K562 (cell line): Measurements from ENCODE around the gene RBP3. TPM values are rescaled to one million over a fixed set of nuclear protein-coding genes. Genes with fewer than 3 reads are reported as not detected.
A peak's percentile ranks its signal among the peaks of the same experiment; 100 is the strongest.

Experiments
- ATAC-seq: fragments of 200-7000 bp; cut with Tn5 transposase; 3 replicates; pipeline ENCODE4 v1.9.1; 2020; ENCODE audit warnings: moderate library complexity
- BruUV-seq: library from RNA; stranded (reverse); fragments of 400-500 nt; replicated peaks from 2 replicates; lab custom pipeline; 2021; lab: Mats Ljungman, UMichigan
- CTCF ChIA-PET: fragments of 300-600 bp; formaldehyde crosslinking; extraction: SDS; loops from one replicate; lab custom pipeline; 2021; ENCODE audit warnings: low intra/inter-chr PET ratio; lab: Yijun Ruan, JAX
- POLR2A ChIA-PET: fragments of 300-600, 350-650 bp; sonication (Branson Sonifier 250); formaldehyde crosslinking; extraction: SDS; loops from one replicate; lab custom pipeline; 2021; ENCODE audit warnings: antibody characterized with exemption, inconsistent platforms; lab: Yijun Ruan, JAX
- DNase-seq, 4 experiments: peaks; one replicate each; pipeline versions ENCODE4 v3.0.0 to v3.0.0-alpha.2; 2011 to 2018; ENCODE audit warnings: low spot score in 3 of 4, mixed read lengths in 3 of 4; ENCODE audit errors: extremely low read depth in 1 of 4
- FAIRE-seq: peaks from 2 replicates; lab custom pipeline; 2011; peaks lifted over from hg19 to GRCh38; lab: Jason Lieb, UNC
- H2AFZ ChIP-seq: 2 replicates; pipeline ENCODE4 v1.6.0; 2011; ENCODE audit warnings: low read depth, low read length, control low read depth, inconsistent platforms
- H3K27ac ChIP-seq: fragments of 200-600 bp; 3 replicates; pipeline ENCODE4 v1.8.0; 2011; ENCODE audit warnings: low read depth, mild to moderate bottlenecking, control low read depth, inconsistent platforms, low read length, moderate library complexity, mixed read lengths; ENCODE audit errors: extremely low read depth
- H3K27me3 ChIP-seq, 2 experiments: fragments of 300-600 bp in 1 of 2; 2 replicates in 1 of 2; 3 replicates in 1 of 2; pipeline versions ENCODE4 v1.6.0 to v1.8.0; 2011; ENCODE audit warnings: inconsistent platforms in 2 of 2, low read length in 2 of 2, mild to moderate bottlenecking in 1 of 2, mixed read lengths in 1 of 2, moderate library complexity in 1 of 2; ENCODE audit not compliant: control insufficient read depth in 2 of 2, insufficient read depth in 2 of 2
- H3K36me3 ChIP-seq: fragments of 300-600 bp; 3 replicates; pipeline ENCODE4 v1.8.0; 2011; ENCODE audit warnings: mild to moderate bottlenecking, low read length, inconsistent platforms; ENCODE audit not compliant: control insufficient read depth, insufficient read depth
- H3K4me1 ChIP-seq, 2 experiments: fragments of 200-600 bp in 1 of 2; replicated peaks in 1 of 2; 2 replicates in 1 of 2; 3 replicates in 1 of 2; pipeline versions ENCODE4 v1.5.1 to v1.8.0; 2011; ENCODE audit warnings: inconsistent platforms in 2 of 2, low read length in 2 of 2, mild to moderate bottlenecking in 1 of 2, mixed read lengths in 1 of 2, moderate library complexity in 1 of 2; ENCODE audit not compliant: control insufficient read depth in 2 of 2, insufficient read depth in 2 of 2
- H3K4me2 ChIP-seq: 2 replicates; pipeline ENCODE4 v1.6.1; 2011; ENCODE audit warnings: low read length, control low read depth, inconsistent platforms, mixed read lengths; ENCODE audit not compliant: insufficient read depth
- H3K4me3 ChIP-seq: fragments of 200-600 bp; sonication (generic), shearing (Covaris generic); 2 replicates; pipeline ENCODE4 v1.5.1; 2016; ENCODE audit warnings: control low read depth, inconsistent platforms
- H3K79me2 ChIP-seq: fragments of 200-600 bp; 3 replicates; pipeline ENCODE4 v1.8.0; 2011; ENCODE audit warnings: low read length, inconsistent platforms; ENCODE audit not compliant: control insufficient read depth, insufficient read depth
- H3K9ac ChIP-seq, 2 experiments: 2 replicates each; pipeline versions ENCODE4 v1.6.0 to v1.6.1; 2011; ENCODE audit warnings: low read depth in 2 of 2, low read length in 2 of 2, control low read depth in 1 of 2, inconsistent platforms in 1 of 2, mild to moderate bottlenecking in 1 of 2, mixed read lengths in 1 of 2; ENCODE audit not compliant: insufficient read depth in 1 of 2
- H3K9me1 ChIP-seq: one replicate; pipeline ENCODE4 v1.6.0; 2011; ENCODE audit warnings: inconsistent platforms, mild to moderate bottlenecking, low read length, moderate library complexity; ENCODE audit not compliant: control insufficient read depth, insufficient read depth
- H3K9me3 ChIP-seq: replicated peaks from 2 replicates; pipeline ENCODE4 v1.5.1; 2011; ENCODE audit warnings: low read depth, low read length, inconsistent platforms; ENCODE audit not compliant: control insufficient read depth, insufficient read depth
- H4K20me1 ChIP-seq: replicated peaks from 2 replicates; pipeline ENCODE4 v1.6.1; 2011; ENCODE audit warnings: low read length, inconsistent platforms, mixed read lengths; ENCODE audit not compliant: control insufficient read depth, insufficient read depth
- GTF2A2 ChIP-seq: IDR thresholded peaks from 2 replicates; pipeline ENCODE4 v1.6.1; 2016; ENCODE audit warnings: mild to moderate bottlenecking, missing genetic modification characterization, missing compliant biosample characterization
- GTF2F1 ChIP-seq: IDR thresholded peaks from 2 replicates; pipeline ENCODE4 v1.6.1; 2011; ENCODE audit warnings: low read depth, low read length, improper control_type of control experiment
- SMAD3 ChIP-seq: fragments of 450-650 bp; formaldehyde crosslinking; conservative IDR thresholded peaks from 2 replicates; pipeline ENCODE4 v1.4.0; 2020; ENCODE audit warnings: mild to moderate bottlenecking
- ZBTB8A ChIP-seq: fragments of 450-650 bp; IDR thresholded peaks from 2 replicates; pipeline ENCODE4 v1.6.1; 2018; ENCODE audit warnings: mild to moderate bottlenecking, moderate library complexity; ENCODE audit not compliant: partially characterized antibody
- ZNF311 ChIP-seq: fragments of 250-450 bp; sonication (Bioruptor Pico); IDR thresholded peaks from 2 replicates; pipeline ENCODE4 v1.4.0; 2020; ENCODE audit warnings: mild to moderate bottlenecking, moderate library complexity
- WGBS: fragments of 100-300 bp; shearing (Covaris generic); methylation state at CpG from one replicate; pipeline ENCODE4 v1.1.6; 2016; ENCODE audit warnings: low coverage, mixed read lengths; ENCODE audit not compliant: insufficient coverage; ENCODE audit errors: missing lambda C conversion rate; 5-methylcytosine and 5-hydroxymethylcytosine counted together
- in situ Hi-C: fragments of 300-500 bp; cut with MboI; formaldehyde crosslinking; loops from 4 replicates; pipeline ENCODE4 v1.15.0; 2018; ENCODE audit warnings: inconsistent platforms, mixed read lengths
- intact Hi-C: fragments of 100-400 bp; cut with micrococcal nuclease; formaldehyde crosslinking; loops from 2 replicates; pipeline ENCODE4 v1.14.2; 2022
- polyA plus RNA-seq, 8 experiments: library from polyadenylated mRNA; depleted of rRNA in 4 of 8; stranded (reverse) in 5 of 8; unstranded in 3 of 8; fragments of >200 nt; fragmentation: Nextera tagmentation in 2 of 8; fragmentation: Illumina TruSeq in 1 of 8; extraction: Ambion mirVana in 2 of 8; extraction: Trizol in 1 of 8; gene quantifications; 2 replicates each; pipeline versions ENCODE4 v1.2.1 to v1.2.3, GENCODE V29; 2011 to 2014; ENCODE audit warnings: inconsistent platforms in 1 of 8, missing spikeins in 1 of 8
- total RNA-seq, 7 experiments: library from RNA; depleted of rRNA in 6 of 7; stranded (reverse); fragments of >200 nt in 6 of 7; fragmentation: Illumina TruSeq in 2 of 7; extraction: Trizol in 2 of 7; gene quantifications; 2 replicates each; pipeline versions ENCODE4 v1.2.1 to v1.2.3, GENCODE V29; 2011 to 2021; ENCODE audit warnings: low replicate concordance in 1 of 7
- TF ChIP-seq, protein P1 (sequence below): fragments of 250-450 bp; sonication (Bioruptor Pico); IDR thresholded peaks from 2 replicates; pipeline ENCODE4 v1.5.0; 2021
- TF ChIP-seq, protein P2 (sequence below), 2 experiments: fragments of 450-650 bp; IDR thresholded peaks; 2 replicates each; pipeline ENCODE4 v1.6.1; 2016; ENCODE audit warnings: mild to moderate bottlenecking in 2 of 2, borderline replicate concordance in 1 of 2, low read depth in 1 of 2, moderate library complexity in 1 of 2

Gene RBP3
- total and polyA plus RNA-seq, 9 of the 15 experiments (the other 6 are each of a cell fraction or from before 2014, with no cell fraction given) = not detected

DNA sequence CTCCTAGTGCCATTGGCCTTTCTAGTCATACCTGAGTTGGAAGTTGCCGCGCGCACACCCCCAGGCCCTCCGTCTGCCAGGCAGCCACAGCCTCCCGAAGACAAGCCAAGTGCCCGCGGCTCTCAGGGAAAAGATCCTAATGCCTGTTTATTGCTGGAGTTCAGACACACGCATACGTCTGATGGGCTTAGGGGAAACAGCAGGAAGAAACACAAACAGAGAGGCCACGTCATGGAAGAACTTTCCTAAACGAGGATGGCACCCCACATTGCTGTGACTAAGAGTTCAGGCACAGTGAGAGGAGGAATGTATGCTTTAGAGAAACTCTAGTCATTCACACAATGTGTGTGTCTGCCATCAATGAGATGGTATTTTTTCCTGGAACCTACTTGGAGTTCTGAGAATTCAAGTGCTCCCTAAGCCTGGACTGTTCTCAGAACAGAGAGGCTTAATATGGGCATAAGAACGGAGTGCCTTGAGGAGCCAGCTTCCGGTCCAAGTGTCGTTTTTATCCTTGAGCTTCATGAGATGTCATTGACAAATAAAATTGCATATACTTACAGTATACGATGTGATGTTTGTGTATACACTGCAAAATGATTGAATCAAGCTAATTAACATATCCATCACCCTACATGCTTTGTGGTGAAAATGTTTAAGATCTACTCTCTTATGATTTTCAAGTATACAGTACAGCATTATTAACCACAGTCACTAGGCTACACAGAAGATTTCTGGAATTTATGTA is 11.6 kb upstream of the RBP3 start (continued):
- 0 out of 2 replicates have a peak, but pooled peaks have one; percentile 51 for TF ChIP-seq SMAD3 (CRISPR knock-in tag)
- TF ChIP-seq, protein P1, sequence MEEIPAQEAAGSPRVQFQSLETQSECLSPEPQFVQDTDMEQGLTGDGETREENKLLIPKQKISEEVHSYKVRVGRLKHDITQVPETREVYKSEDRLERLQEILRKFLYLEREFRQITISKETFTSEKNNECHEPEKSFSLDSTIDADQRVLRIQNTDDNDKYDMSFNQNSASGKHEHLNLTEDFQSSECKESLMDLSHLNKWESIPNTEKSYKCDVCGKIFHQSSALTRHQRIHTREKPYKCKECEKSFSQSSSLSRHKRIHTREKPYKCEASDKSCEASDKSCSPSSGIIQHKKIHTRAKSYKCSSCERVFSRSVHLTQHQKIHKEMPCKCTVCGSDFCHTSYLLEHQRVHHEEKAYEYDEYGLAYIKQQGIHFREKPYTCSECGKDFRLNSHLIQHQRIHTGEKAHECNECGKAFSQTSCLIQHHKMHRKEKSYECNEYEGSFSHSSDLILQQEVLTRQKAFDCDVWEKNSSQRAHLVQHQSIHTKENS (CRISPR knock-in tag) = no peak
- TF ChIP-seq ZNF311 = no peak
- no peak for TF ChIP-seq GTF2F1
- no peak for TF ChIP-seq ZBTB8A

DNA sequence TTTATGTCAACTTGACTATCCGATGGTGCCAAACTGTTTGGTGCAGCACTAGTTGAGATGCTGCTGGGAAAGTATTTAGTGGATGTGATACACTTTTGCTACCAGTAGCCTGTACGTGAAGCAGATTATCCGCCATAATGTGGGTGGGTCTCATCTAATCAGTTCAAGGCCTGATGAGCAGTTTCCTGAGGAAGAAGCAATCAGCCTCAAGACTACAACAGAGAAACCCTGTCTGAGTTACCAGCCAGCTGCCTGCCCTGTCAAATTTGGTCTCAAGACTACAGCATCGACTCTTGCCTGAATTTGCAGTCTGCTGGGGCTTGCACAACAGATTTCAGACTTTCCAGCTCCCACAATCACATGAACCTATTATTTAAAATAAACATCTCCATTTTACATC is 10.9 kb upstream of the RBP3 start:
- POLR2A ChIA-PET = interaction anchor here (1.0 to 1.2 kb wide), 2 partner anchors 11 to 31 kb away, joined by 3 to 4 read pairs; no protein-coding TSS in a partner anchor
- H3K27ac ChIP-seq = peak overlapping the region; percentile 73
- DNase-seq (peak in 1 of 4 experiments; percentile 38), FAIRE-seq (no peak), ATAC-seq (peak; percentile 43; the same call in 2 of the 3 replicates)
- in situ Hi-C loops (no loop called here), intact Hi-C loops (no loop called here)
- H3K9ac ChIP-seq = peak overlapping the region in 1 of 2 experiments; percentile 63; a peak in 1 of 4 replicates
- H2AFZ ChIP-seq = peak overlapping the region; percentile 92
- no peaks in the 10 kb centered on the region for H3K79me2 ChIP-seq
- 8% methylated on average over 4 of the region's 4 CpGs for WGBS
- H3K9me3 ChIP-seq = no peaks in the 10 kb centered on the region
- H3K27me3 ChIP-seq = no peaks in the 10 kb centered on the region; a peak in 1 of 5 replicates
- H4K20me1 ChIP-seq = no peaks in the 10 kb centered on the region
- no peaks in the 10 kb centered on the region for H3K36me3 ChIP-seq
- H3K4me2 ChIP-seq = peak overlapping the region; percentile 69
- no TSS peak for BruUV-seq
- H3K4me1 ChIP-seq = peaks cover 12 to 28% of the 10 kb centered on the region in 2 experiments
- no peaks in the 10 kb centered on the region for H3K9me1 ChIP-seq
- no peak overlapping the region for H3K4me3 ChIP-seq
- CTCF ChIA-PET = no interaction called here
- TF ChIP-seq, protein P2, sequence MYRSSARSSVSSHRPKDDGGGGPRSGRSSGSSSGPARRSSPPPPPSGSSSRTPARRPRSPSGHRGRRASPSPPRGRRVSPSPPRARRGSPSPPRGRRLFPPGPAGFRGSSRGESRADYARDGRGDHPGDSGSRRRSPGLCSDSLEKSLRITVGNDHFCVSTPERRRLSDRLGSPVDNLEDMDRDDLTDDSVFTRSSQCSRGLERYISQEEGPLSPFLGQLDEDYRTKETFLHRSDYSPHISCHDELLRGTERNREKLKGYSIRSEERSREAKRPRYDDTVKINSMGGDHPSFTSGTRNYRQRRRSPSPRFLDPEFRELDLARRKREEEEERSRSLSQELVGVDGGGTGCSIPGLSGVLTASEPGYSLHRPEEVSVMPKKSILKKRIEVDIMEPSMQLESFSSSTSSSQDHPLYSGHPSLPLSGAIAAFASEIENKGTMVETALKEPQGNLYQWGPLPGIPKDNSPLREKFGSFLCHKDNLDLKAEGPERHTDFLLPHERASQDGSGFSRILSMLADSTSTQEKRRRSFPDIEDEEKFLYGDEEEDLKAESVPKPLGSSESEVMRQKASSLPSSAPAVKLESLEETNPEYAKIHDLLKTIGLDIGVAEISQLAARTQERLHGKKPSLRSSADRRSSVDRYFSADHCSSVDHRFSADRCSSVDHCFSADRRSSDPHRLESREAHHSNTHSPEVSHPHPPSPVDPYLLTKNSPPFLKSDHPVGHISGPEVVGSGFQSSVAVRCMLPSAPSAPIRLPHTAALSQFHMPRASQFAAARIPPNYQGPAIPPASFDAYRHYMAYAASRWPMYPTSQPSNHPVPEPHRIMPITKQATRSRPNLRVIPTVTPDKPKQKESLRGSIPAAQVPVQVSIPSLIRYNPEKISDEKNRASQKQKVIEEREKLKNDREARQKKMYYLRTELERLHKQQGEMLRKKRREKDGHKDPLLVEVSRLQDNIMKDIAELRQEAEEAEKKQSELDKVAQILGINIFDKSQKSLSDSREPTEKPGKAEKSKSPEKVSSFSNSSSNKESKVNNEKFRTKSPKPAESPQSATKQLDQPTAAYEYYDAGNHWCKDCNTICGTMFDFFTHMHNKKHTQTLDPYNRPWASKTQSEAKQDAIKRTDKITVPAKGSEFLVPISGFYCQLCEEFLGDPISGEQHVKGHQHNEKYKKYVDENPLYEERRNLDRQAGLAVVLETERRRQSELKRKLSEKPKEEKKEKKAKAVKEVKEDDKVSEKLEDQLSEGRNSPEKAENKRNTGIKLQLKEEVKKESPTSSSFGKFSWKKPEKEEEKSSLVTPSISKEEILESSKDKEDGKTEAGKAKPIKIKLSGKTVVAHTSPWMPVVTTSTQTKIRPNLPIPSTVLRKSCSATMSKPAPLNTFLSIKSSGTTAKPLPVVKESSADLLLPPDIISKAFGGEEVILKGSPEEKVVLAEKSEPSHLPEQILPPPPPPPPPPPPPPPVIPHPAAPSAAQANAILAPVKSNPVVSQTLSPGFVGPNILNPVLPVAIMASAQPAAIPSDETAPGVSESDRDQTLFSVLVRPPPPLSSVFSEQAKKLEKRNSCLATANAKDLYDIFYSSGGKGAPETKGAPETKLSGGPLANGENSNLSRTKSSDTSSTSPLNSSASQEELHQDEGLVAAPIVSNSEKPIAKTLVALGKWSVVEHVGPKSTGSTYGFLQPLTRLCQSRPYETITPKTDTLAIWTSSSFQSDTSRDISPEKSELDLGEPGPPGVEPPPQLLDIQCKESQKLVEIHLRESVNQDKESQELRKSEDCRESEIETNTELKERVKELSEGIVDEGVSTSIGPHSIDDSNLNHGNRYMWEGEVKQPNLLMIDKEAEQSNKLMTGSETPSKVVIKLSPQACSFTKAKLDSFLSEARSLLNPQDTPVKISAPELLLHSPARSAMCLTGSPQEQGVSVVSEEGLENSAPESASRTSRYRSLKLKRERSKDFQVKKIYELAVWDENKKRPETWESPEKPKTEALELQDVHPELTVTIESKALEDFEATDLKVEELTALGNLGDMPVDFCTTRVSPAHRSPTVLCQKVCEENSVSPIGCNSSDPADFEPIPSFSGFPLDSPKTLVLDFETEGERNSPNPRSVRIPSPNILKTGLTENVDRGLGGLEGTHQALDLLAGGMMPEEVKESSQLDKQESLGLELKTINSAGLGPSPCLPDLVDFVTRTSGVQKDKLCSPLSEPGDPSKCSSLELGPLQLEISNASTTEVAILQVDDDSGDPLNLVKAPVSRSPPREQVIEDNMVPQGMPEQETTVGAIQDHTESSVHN (IDR thresholded peaks at IDR 0.05; ENCODE audit: borderline replicate concordance in 1 of 2, low read depth in 1 of 2) = no peak
- TF ChIP-seq GTF2A2 (tag) = peak; percentile 57; the same call in 1 of the 2 replicates
